Erythroblast (primary cell): Measurements from ENCODE around the gene ODAD2.

Experiments used
- GATA1 ChIP-seq: IDR thresholded peaks from 2 replicates; pipeline ENCODE4 v1.6.1; 2011; ENCODE audit warnings: low read depth, mild to moderate bottlenecking, control low read depth, low read length, moderate library complexity
- POLR2A ChIP-seq: IDR thresholded peaks from 2 replicates; pipeline ENCODE4 v1.6.1; 2011; ENCODE audit warnings: mild to moderate bottlenecking, low read length

GRCh38 chr10:27844223-27844622 lies 154.7 kb downstream of the ODAD2 start:
- TF ChIP-seq POLR2A (no peak), GATA1 (no peak)
